H1 (cell line): ENCODE results near the gene FCER2. TPM values are rescaled to one million over a fixed set of nuclear protein-coding genes. Genes with fewer than 3 reads are reported as not detected.

Experiments
- CTCF ChIA-PET: fragments of 300-600 bp; sonication (Branson Sonifier 250); formaldehyde crosslinking; loops from one replicate; lab custom pipeline; 2021; ENCODE audit not compliant: partially characterized antibody; lab: Charles Lee
- POLR2A ChIA-PET: fragments of 300-600 bp; sonication (Branson Sonifier 250); formaldehyde crosslinking; loops from one replicate; lab custom pipeline; 2021; ENCODE audit warnings: inconsistent platforms; ENCODE audit not compliant: partially characterized antibody; lab: Charles Lee
- DNase-seq, 2 experiments: peaks; one replicate each; pipeline versions ENCODE4 v3.0.0 to v3.0.0-alpha.2; 2010 to 2022; ENCODE audit warnings: low spot score in 2 of 2, low read depth in 1 of 2, mixed read lengths in 1 of 2
- FAIRE-seq: peaks from 2 replicates; lab custom pipeline; 2011; peaks lifted over from hg19 to GRCh38; lab: Jason Lieb, UNC
- H2AFZ ChIP-seq: 2 replicates; pipeline ENCODE4 v1.8.1; 2012; ENCODE audit warnings: low read length, inconsistent platforms
- H2AK5ac ChIP-seq: 2 replicates; pipeline ENCODE4 v1.6.1; 2013; ENCODE audit warnings: low read depth, low read length
- H2BK120ac ChIP-seq: replicated peaks from 2 replicates; pipeline ENCODE3; 2013; ENCODE audit warnings: low read depth, low read length, inconsistent platforms
- H2BK12ac ChIP-seq: 2 replicates; pipeline ENCODE4 v1.6.1; 2013; ENCODE audit warnings: low read depth, low read length
- H2BK15ac ChIP-seq: 2 replicates; pipeline ENCODE4 v1.6.1; 2013; ENCODE audit warnings: low read length
- H2BK20ac ChIP-seq: 2 replicates; pipeline ENCODE4 v1.6.1; 2013; ENCODE audit warnings: low read length
- H2BK5ac ChIP-seq: 2 replicates; pipeline ENCODE4 v1.6.1; 2013; ENCODE audit warnings: low read depth, low read length
- H3K14ac ChIP-seq: 2 replicates; pipeline ENCODE4 v1.6.1; 2013; ENCODE audit warnings: inconsistent platforms; ENCODE audit not compliant: insufficient read length
- H3K18ac ChIP-seq: 2 replicates; pipeline ENCODE4 v1.6.1; 2013; ENCODE audit warnings: low read length; ENCODE audit errors: extremely low read depth
- H3K23ac ChIP-seq: 2 replicates; pipeline ENCODE4 v1.6.1; 2013; ENCODE audit warnings: inconsistent platforms; ENCODE audit not compliant: insufficient read length
- H3K23me2 ChIP-seq: 2 replicates; pipeline ENCODE4 v1.6.1; 2013; ENCODE audit warnings: low read depth, low read length
- H3K27ac ChIP-seq: 2 replicates; pipeline ENCODE4 v1.6.1; 2011; ENCODE audit warnings: low read depth, low read length, inconsistent platforms
- H3K27me3 ChIP-seq, 4 experiments: replicated peaks in 1 of 4; 1 replicate in 1 of 4; 2 replicates in 3 of 4; pipeline versions ENCODE4 v1.6.1 to v1.8.1; 2011 to 2013; ENCODE audit warnings: low read length in 3 of 4, mild to moderate bottlenecking in 3 of 4, inconsistent platforms in 2 of 4, mixed read lengths in 2 of 4, moderate library complexity in 1 of 4; ENCODE audit not compliant: control insufficient read depth in 3 of 4, insufficient read depth in 3 of 4; ENCODE audit errors: extremely low read depth in 1 of 4
- H3K36me3 ChIP-seq, 4 experiments: 2 replicates each; pipeline versions ENCODE4 v1.6.1 to v1.8.1; 2011 to 2013; ENCODE audit warnings: mild to moderate bottlenecking in 4 of 4, low read length in 3 of 4, moderate library complexity in 2 of 4, control low read depth in 1 of 4, inconsistent platforms in 1 of 4; ENCODE audit not compliant: insufficient read depth in 4 of 4, control insufficient read depth in 2 of 4
- H3K4ac ChIP-seq: replicated peaks from 2 replicates; pipeline ENCODE3; 2013; ENCODE audit warnings: low read length, low read depth, mixed read lengths, inconsistent platforms; ENCODE audit not compliant: insufficient read length
- H3K4me1 ChIP-seq, 4 experiments: replicated peaks in 1 of 4; 1 replicate in 1 of 4; 2 replicates in 3 of 4; pipeline versions ENCODE4 v1.6.1 to v1.8.1; 2011 to 2013; ENCODE audit warnings: low read length in 3 of 4, inconsistent platforms in 2 of 4, mixed read lengths in 1 of 4; ENCODE audit not compliant: insufficient read depth in 4 of 4, control insufficient read depth in 3 of 4
- H3K4me2 ChIP-seq, 2 experiments: 2 replicates each; pipeline versions ENCODE4 v1.6.1 to v1.8.1; 2011 to 2013; ENCODE audit warnings: low read depth in 2 of 2, low read length in 2 of 2, control low read depth in 1 of 2, inconsistent platforms in 1 of 2, mild to moderate bottlenecking in 1 of 2; ENCODE audit not compliant: insufficient read depth in 1 of 2
- H3K4me3 ChIP-seq, 4 experiments: fragments of 200-600, 300-600 bp in 1 of 4; sonication (generic), shearing (Covaris generic), sonication (Bioruptor Twin) in 1 of 4; 2 replicates each; pipeline versions ENCODE4 v1.5.1 to v1.8.1; 2011 to 2016; ENCODE audit warnings: low read length in 4 of 4, low read depth in 3 of 4, control low read depth in 2 of 4, inconsistent platforms in 2 of 4, mild to moderate bottlenecking in 2 of 4, mixed read lengths in 1 of 4, moderate library complexity in 1 of 4; ENCODE audit not compliant: insufficient read depth in 2 of 4; ENCODE audit errors: extremely low read depth in 1 of 4
- H3K56ac ChIP-seq: replicated peaks from 2 replicates; pipeline ENCODE3; 2013; ENCODE audit warnings: low read depth, mild to moderate bottlenecking, mixed read lengths, low read length, inconsistent platforms; ENCODE audit not compliant: insufficient read length
- H3K79me1 ChIP-seq: 2 replicates; pipeline ENCODE4 v1.6.1; 2013; ENCODE audit warnings: low read depth, low read length, control low read depth
- H3K79me2 ChIP-seq, 2 experiments: 2 replicates each; pipeline versions ENCODE4 v1.6.1 to v1.8.1; 2012 to 2013; ENCODE audit warnings: low read length in 2 of 2, mild to moderate bottlenecking in 2 of 2, inconsistent platforms in 1 of 2; ENCODE audit not compliant: insufficient read depth in 2 of 2, control insufficient read depth in 1 of 2
- H3K9ac ChIP-seq, 4 experiments: replicated peaks in 1 of 4; 1 replicate in 1 of 4; 2 replicates in 3 of 4; pipeline versions ENCODE4 v1.6.1 to v1.8.1; 2011 to 2013; ENCODE audit warnings: low read depth in 3 of 4, low read length in 3 of 4, control low read depth in 2 of 4, mild to moderate bottlenecking in 2 of 4, moderate library complexity in 2 of 4, inconsistent platforms in 1 of 4; ENCODE audit errors: extremely low read depth in 1 of 4
- H3K9me3 ChIP-seq, 2 experiments: 2 replicates each; pipeline versions ENCODE4 v1.6.1 to v1.8.1; 2012 to 2013; ENCODE audit warnings: mild to moderate bottlenecking in 2 of 2, moderate library complexity in 2 of 2, control low read depth in 1 of 2, inconsistent platforms in 1 of 2, low read depth in 1 of 2, low read length in 1 of 2, mixed read lengths in 1 of 2; ENCODE audit not compliant: insufficient read depth in 2 of 2
- H4K20me1 ChIP-seq, 2 experiments: replicated peaks in 1 of 2; 2 replicates each; pipeline versions ENCODE3 to v1.8.1; 2011 to 2013; ENCODE audit warnings: inconsistent platforms in 2 of 2, low read length in 2 of 2, mild to moderate bottlenecking in 1 of 2; ENCODE audit not compliant: insufficient read depth in 2 of 2, control insufficient read depth in 1 of 2
- H4K5ac ChIP-seq: 2 replicates; pipeline ENCODE4 v1.6.1; 2013; ENCODE audit warnings: low read length, low read depth, mixed read lengths, inconsistent platforms; ENCODE audit not compliant: insufficient read length
- H4K8ac ChIP-seq: 2 replicates; pipeline ENCODE4 v1.8.0; 2013; ENCODE audit warnings: mild to moderate bottlenecking, moderate library complexity, low read length, inconsistent platforms; ENCODE audit not compliant: insufficient read depth; ENCODE audit errors: extremely low read depth
- H4K91ac ChIP-seq: replicated peaks from 2 replicates; pipeline ENCODE3; 2013; ENCODE audit warnings: low read length, mixed read lengths, inconsistent platforms; ENCODE audit not compliant: insufficient read length
- BCL11A ChIP-seq, 2 experiments: IDR thresholded peaks; one replicate each; pipeline ENCODE4 v1.6.1; 2011; ENCODE audit warnings: low read depth in 2 of 2, low read length in 2 of 2, mild to moderate bottlenecking in 2 of 2
- BRCA1 ChIP-seq: IDR thresholded peaks from 2 replicates; pipeline ENCODE4 v1.6.1; 2012; ENCODE audit warnings: low read depth, low read length, improper control_type of control experiment
- CBX8 ChIP-seq: fragments of 300-800, 300-1000 bp; sonication (generic); IDR thresholded peaks from 2 replicates; pipeline ENCODE4 v1.7.1; 2016; ENCODE audit warnings: low read depth, low read length, borderline replicate concordance
- CTBP2 ChIP-seq: IDR thresholded peaks from 2 replicates; pipeline ENCODE4 v1.7.0; 2011; ENCODE audit warnings: borderline replicate concordance, mild to moderate bottlenecking, moderate library complexity, mixed read lengths, low read length; ENCODE audit not compliant: insufficient read depth, insufficient read length
- HDAC2 ChIP-seq, 2 experiments: fragments of 300-600 bp in 1 of 2; sonication (generic) in 1 of 2; IDR thresholded peaks; 2 replicates each; pipeline ENCODE4 v1.6.1; 2011 to 2012; ENCODE audit warnings: low read depth in 2 of 2, low read length in 2 of 2, mild to moderate bottlenecking in 2 of 2, moderate library complexity in 2 of 2, borderline replicate concordance in 1 of 2, inconsistent platforms in 1 of 2
- NANOG ChIP-seq: IDR thresholded peaks from 2 replicates; pipeline ENCODE4 v1.6.1; 2011; ENCODE audit warnings: low read length, low read depth, mild to moderate bottlenecking, inconsistent platforms; ENCODE audit not compliant: insufficient read depth, poor library complexity, severe bottlenecking
- POLR2AphosphoS5 ChIP-seq: IDR thresholded peaks from 2 replicates; pipeline ENCODE4 v1.6.1; 2011; ENCODE audit warnings: low read depth, low read length
- RXRA ChIP-seq: IDR thresholded peaks from 2 replicates; pipeline ENCODE4 v1.6.1; 2011; ENCODE audit warnings: low read depth, mild to moderate bottlenecking, low read length, moderate library complexity; ENCODE audit not compliant: insufficient read depth
- SIN3A ChIP-seq, 2 experiments: IDR thresholded peaks in 1 of 2; conservative IDR thresholded peaks in 1 of 2; 2 replicates each; pipeline ENCODE4 v1.6.1; 2011 to 2012; ENCODE audit warnings: low read length in 2 of 2, improper control_type of control experiment in 1 of 2, low read depth in 1 of 2, mild to moderate bottlenecking in 1 of 2
- SIRT6 ChIP-seq: IDR thresholded peaks from one replicate; pipeline ENCODE4 v1.7.1; 2012; ENCODE audit warnings: low read length, inconsistent platforms
- SP4 ChIP-seq: IDR thresholded peaks from 2 replicates; pipeline ENCODE4 v1.6.1; 2012; ENCODE audit warnings: low read length, inconsistent platforms
- TAF7 ChIP-seq: optimal IDR thresholded peaks from 2 replicates; pipeline ENCODE3; 2011; ENCODE audit warnings: low read depth, mild to moderate bottlenecking, inconsistent platforms, low read length, moderate library complexity, borderline replicate concordance
- TCF12 ChIP-seq: IDR thresholded peaks from 2 replicates; pipeline ENCODE4 v1.6.1; 2011; ENCODE audit warnings: low read depth, mild to moderate bottlenecking, low read length
- WGBS, 2 experiments: shearing (Covaris generic) in 1 of 2; methylation state at CpG; one replicate each; pipeline versions ENCODE4 v1.1.6 to v1.1.7; 2013 to 2015; ENCODE audit warnings: low lambda C conversion rate in 2 of 2, mixed read lengths in 2 of 2, inconsistent platforms in 1 of 2, low coverage in 1 of 2, missing lambda C conversion rate in 1 of 2; ENCODE audit not compliant: insufficient replicate concordance in 2 of 2, insufficient coverage in 1 of 2, insufficient read length in 1 of 2; ENCODE audit errors: extremely low coverage in 1 of 2, missing lambda C conversion rate in 1 of 2; 5-methylcytosine and 5-hydroxymethylcytosine counted together
- polyA plus RNA-seq, 7 experiments: library from polyadenylated mRNA; depleted of rRNA in 3 of 7; stranded (reverse) in 5 of 7; unstranded in 2 of 7; fragments of >200 nt in 5 of 7; fragments of 200-250 nt in 2 of 7; gene quantifications; 1 replicate in 5 of 7; 2 replicates in 1 of 7; 4 replicates in 1 of 7; pipeline versions ENCODE4 v1.2.1 to v1.2.3, GENCODE V29; 2011 to 2013; ENCODE audit warnings: missing spikeins in 2 of 7, mixed read lengths in 2 of 7
- total RNA-seq: library from RNA; stranded (reverse); fragmentation: NEBNext Ultra II Directional; extraction: Animal tissue kit (Norgen Biotek cat#: 25700); gene quantifications from 2 replicates; pipeline ENCODE4 v1.2.1, GENCODE V29; 2021

The FCER2 gene
- total and polyA plus RNA-seq, 2 of the 8 experiments (the other 6 are each of a cell fraction or from before 2014, with no cell fraction given) = 0.67 TPM; not detected in 1

GRCh38 chr19:7703332-7703731 lies 1.4 kb upstream of the FCER2 start:
- no peak overlapping the region for H3K4me2 ChIP-seq
- ChIA-PET POLR2A (no interaction called here), CTCF (interaction anchor here (0.7 to 1.0 kb wide), 3 partner anchors 9 to 1809 kb away, joined by 3 to 4 read pairs (median 3); partner anchors contain the start of gene TRAPPC5)
- H3K9me3 ChIP-seq = no peaks in the 10 kb centered on the region
- no peak overlapping the region for H4K8ac ChIP-seq
- no peak overlapping the region for H3K27ac ChIP-seq
- peaks cover 0 to 5% (median 3%) of the 10 kb centered on the region in 4 experiments; a peak in 5 of 7 replicates for H3K4me1 ChIP-seq
- H2BK20ac ChIP-seq = no peak overlapping the region
- H4K91ac ChIP-seq = no peak overlapping the region
- no peak overlapping the region for H3K23ac ChIP-seq
- H3K18ac ChIP-seq = no peak overlapping the region
- no peaks in the 10 kb centered on the region for H4K20me1 ChIP-seq
- H2BK5ac ChIP-seq = no peak overlapping the region
- H4K5ac ChIP-seq = no peak overlapping the region
- no peak overlapping the region for H2AK5ac ChIP-seq
- WGBS, 2 experiments = 80% methylated on average over 5 of the region's 8 CpGs; no CpG with 5 or more reads in 1 of the 2 experiments
- no peaks in the 10 kb centered on the region for H3K79me1 ChIP-seq
- no peak overlapping the region for H3K56ac ChIP-seq
- H2AFZ ChIP-seq = no peak overlapping the region
- TF ChIP-seq SP4 (no peak), TAF7 (no peak), TCF12 (no peak), SIN3A (conservative IDR thresholded peaks at IDR 0.05 in 1 of 2, IDR thresholded peaks at IDR 0.05 in 1 of 2; ENCODE audit: low read depth in 1 of 2, low read length in 2 of 2) (no peak), CTBP2 (no peak), SIRT6 (no peak), RXRA (no peak), NANOG (no peak), POLR2AphosphoS5 (no peak), CBX8 (no peak), BCL11A (IDR thresholded peaks at IDR 0.05; ENCODE audit: low read depth in 2 of 2, low read length in 2 of 2) (no peak), BRCA1 (no peak), HDAC2 (IDR thresholded peaks at IDR 0.05; ENCODE audit: borderline replicate concordance in 1 of 2, low read depth in 2 of 2, low read length in 2 of 2) (no peak)
- no peaks in the 10 kb centered on the region for H3K36me3 ChIP-seq
- FAIRE-seq = no peak
- H3K14ac ChIP-seq = no peak overlapping the region
- H3K23me2 ChIP-seq = 0 out of 2 replicates have a peak, but pooled peaks cover 1% of the 10 kb centered on the region
- no peak overlapping the region for H3K4me3 ChIP-seq
- no peaks in the 10 kb centered on the region; a peak in 1 of 7 replicates for H3K27me3 ChIP-seq
- no peak overlapping the region for H2BK12ac ChIP-seq
- no peak overlapping the region for H3K4ac ChIP-seq
- no peak for DNase-seq
- H2BK15ac ChIP-seq = no peak overlapping the region
- no peak overlapping the region for H2BK120ac ChIP-seq
- no peaks in the 10 kb centered on the region for H3K79me2 ChIP-seq
- H3K9ac ChIP-seq = no peak overlapping the region
